ENCODE results near the gene ALOXE3. TPM values are rescaled to one million over a fixed set of nuclear protein-coding genes. Genes with fewer than 3 reads are reported as not detected.
A peak's percentile ranks its signal among the peaks of the same experiment; 100 is the strongest.

Gene ALOXE3
- total RNA-seq, 2 donors from 2014 or later, result 0.20 TPM; not detected in 1

GRCh38 chr17:8162997-8163977 lies 45.0 kb upstream of the ALOXE3 start:
- no peak for DNase-seq (ENCODE audit: low spot score)
- Histone ChIP-seq H3K4me3 (peak overlapping the region; percentile 97), H3K27me3 (no peaks in the 10 kb centered on the region), H3K4me1 (peaks cover 0 to 53% of the 10 kb centered on the region in 2 donors), H3K36me3 (peaks cover 22% of the 10 kb centered on the region), H3K27ac (peak overlapping the region; percentile 99), H3K9me3 (no peaks in the 10 kb centered on the region)
- TF ChIP-seq CTCF (IDR thresholded peaks at IDR 0.05), result no peak

GRCh38 chr17:8162233-8162996 lies 44.1 kb upstream of the ALOXE3 start, which contains the start of gene VAMP2:
TSS of gene VAMP2 (minus strand) at chr17:8162948. CDS start at chr17:8162879, 69 bp downstream.
- H3K27me3 ChIP-seq, result no peaks in the 10 kb centered on the region
- H3K27ac ChIP-seq, result peak within 1 kb of the TSS; percentile 99
- peaks cover 22% of the 10 kb centered on the region for H3K36me3 ChIP-seq
- TF ChIP-seq CTCF (IDR thresholded peaks at IDR 0.05), result peak in 1 of 2 donors; percentile 13
- peak within 1 kb of the TSS; percentile 97 for H3K4me3 ChIP-seq
- H3K9me3 ChIP-seq, result no peaks in the 10 kb centered on the region
- H3K4me1 ChIP-seq, result peaks cover 0 to 54% of the 10 kb centered on the region in 2 donors
- DNase-seq (ENCODE audit: low spot score), result no peak

GRCh38 chr17:8161289-8162232 lies 43.2 kb upstream of the ALOXE3 start:
- Histone ChIP-seq H3K9me3 (no peaks in the 10 kb centered on the region), H3K27me3 (no peaks in the 10 kb centered on the region), H3K4me1 (peaks cover 0 to 58% of the 10 kb centered on the region in 2 donors), H3K27ac (peak overlapping the region; percentile 99), H3K36me3 (peaks cover 22% of the 10 kb centered on the region), H3K4me3 (peak overlapping the region; percentile 97)
- TF ChIP-seq CTCF (IDR thresholded peaks at IDR 0.05), result no peak
- DNase-seq (ENCODE audit: low spot score), result no peak

- H3K27ac ChIP-seq, result peak overlapping the region; percentile 99
- no peak for TF ChIP-seq CTCF (IDR thresholded peaks at IDR 0.05)
- peaks cover 22% of the 10 kb centered on the region for H3K36me3 ChIP-seq
- H3K9me3 ChIP-seq, result no peaks in the 10 kb centered on the region
- DNase-seq (ENCODE audit: low spot score), result no peak
- H3K4me1 ChIP-seq, result peaks cover 0 to 58% of the 10 kb centered on the region in 2 donors
- H3K27me3 ChIP-seq, result no peaks in the 10 kb centered on the region
- H3K4me3 ChIP-seq, result peak overlapping the region in 1 of 2 donors; percentile 97
These were observed 42.5 kb upstream of the ALOXE3 start for GRCh38 chr17:8160741-8161221.

- Histone ChIP-seq H3K36me3 (peaks cover 22% of the 10 kb centered on the region), H3K27me3 (no peaks in the 10 kb centered on the region), H3K4me3 (no peak overlapping the region), H3K4me1 (peaks cover 0 to 58% of the 10 kb centered on the region in 2 donors), H3K27ac (peak overlapping the region; percentile 99), H3K9me3 (no peaks in the 10 kb centered on the region)
- no peak for DNase-seq (ENCODE audit: low spot score)
- TF ChIP-seq CTCF (IDR thresholded peaks at IDR 0.05), result no peak
These were observed 41.9 kb upstream of the ALOXE3 start for GRCh38 chr17:8160224-8160577.
